ENCODE results near the gene PANX1.

The PANX1 gene

DNA sequence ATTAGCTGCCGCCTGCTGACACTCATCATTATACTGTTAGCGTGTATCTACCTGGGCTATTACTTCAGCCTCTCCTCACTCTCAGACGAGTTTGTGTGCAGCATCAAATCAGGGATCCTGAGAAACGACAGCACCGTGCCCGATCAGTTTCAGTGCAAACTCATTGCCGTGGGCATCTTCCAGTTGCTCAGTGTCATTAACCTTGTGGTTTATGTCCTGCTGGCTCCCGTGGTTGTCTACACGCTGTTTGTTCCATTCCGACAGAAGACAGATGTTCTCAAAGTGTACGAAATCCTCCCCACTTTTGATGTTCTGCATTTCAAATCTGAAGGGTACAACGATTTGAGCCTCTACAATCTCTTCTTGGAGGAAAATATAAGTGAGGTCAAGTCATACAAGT, 51.1 kb downstream of the PANX1 start:
- H3K9me3 ChIP-seq (ENCODE audit: control insufficient read depth, insufficient read depth, low read length) = no peaks in the 10 kb centered on the region
- H3K36me3 ChIP-seq (ENCODE audit: control insufficient read depth, low read length) = peaks cover 4% of the 10 kb centered on the region
- no peaks in the 10 kb centered on the region for H3K27me3 ChIP-seq (ENCODE audit: control insufficient read depth, low read length)
- no peak overlapping the region for H3K27ac ChIP-seq (ENCODE audit: low read depth, low read length)
- no peaks in the 10 kb centered on the region for H3F3A ChIP-seq (ENCODE audit: control insufficient read depth, insufficient read depth)
- TF ChIP-seq, protein P1, sequence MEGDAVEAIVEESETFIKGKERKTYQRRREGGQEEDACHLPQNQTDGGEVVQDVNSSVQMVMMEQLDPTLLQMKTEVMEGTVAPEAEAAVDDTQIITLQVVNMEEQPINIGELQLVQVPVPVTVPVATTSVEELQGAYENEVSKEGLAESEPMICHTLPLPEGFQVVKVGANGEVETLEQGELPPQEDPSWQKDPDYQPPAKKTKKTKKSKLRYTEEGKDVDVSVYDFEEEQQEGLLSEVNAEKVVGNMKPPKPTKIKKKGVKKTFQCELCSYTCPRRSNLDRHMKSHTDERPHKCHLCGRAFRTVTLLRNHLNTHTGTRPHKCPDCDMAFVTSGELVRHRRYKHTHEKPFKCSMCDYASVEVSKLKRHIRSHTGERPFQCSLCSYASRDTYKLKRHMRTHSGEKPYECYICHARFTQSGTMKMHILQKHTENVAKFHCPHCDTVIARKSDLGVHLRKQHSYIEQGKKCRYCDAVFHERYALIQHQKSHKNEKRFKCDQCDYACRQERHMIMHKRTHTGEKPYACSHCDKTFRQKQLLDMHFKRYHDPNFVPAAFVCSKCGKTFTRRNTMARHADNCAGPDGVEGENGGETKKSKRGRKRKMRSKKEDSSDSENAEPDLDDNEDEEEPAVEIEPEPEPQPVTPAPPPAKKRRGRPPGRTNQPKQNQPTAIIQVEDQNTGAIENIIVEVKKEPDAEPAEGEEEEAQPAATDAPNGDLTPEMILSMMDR (IDR thresholded peaks at IDR 0.05; ENCODE audit: low read depth, low read length, poor library complexity, severe bottlenecking) = no peak
- no peak for TF ChIP-seq EZH2phosphoT487 (IDR thresholded peaks at IDR 0.05; ENCODE audit: borderline replicate concordance, low read length)
- no peak overlapping the region for H3K4me2 ChIP-seq (ENCODE audit: low read length)
- no peaks in the 10 kb centered on the region for H3K4me1 ChIP-seq (ENCODE audit: control insufficient read depth, low read length)
- no peak overlapping the region for H3K4me3 ChIP-seq (ENCODE audit: low read length)
- H4K20me1 ChIP-seq (ENCODE audit: control insufficient read depth, insufficient read depth, low read depth, low read length) = no peaks in the 10 kb centered on the region
- no peaks in the 10 kb centered on the region for H3K9me2 ChIP-seq (replicated peaks; ENCODE audit: control insufficient read depth, low read length)
- H3K79me2 ChIP-seq (ENCODE audit: control insufficient read depth, low read length) = no peaks in the 10 kb centered on the region

DNA sequence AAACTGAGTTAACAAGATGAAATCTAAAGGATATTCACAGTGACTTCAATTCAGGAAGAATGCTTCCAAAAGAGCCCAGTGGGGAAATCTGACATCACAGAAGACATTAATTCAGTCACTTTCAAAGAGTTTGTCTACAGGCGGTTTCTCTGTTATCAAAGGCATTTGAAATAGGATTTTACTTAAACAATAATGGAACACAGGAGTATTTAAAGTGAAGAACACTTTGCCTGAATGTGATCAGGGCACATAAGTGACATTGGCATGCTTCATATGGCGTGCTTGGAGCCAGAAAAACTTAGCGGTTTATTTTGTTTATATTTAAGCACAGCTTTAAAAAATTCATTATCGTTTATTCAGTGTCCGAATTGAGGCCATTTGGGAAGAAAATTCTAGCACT, 52.9 kb downstream of the PANX1 start:
- H3K4me2 ChIP-seq (ENCODE audit: low read length) = no peak overlapping the region
- no peak overlapping the region for H3K4me3 ChIP-seq (ENCODE audit: low read length)
- TF ChIP-seq, protein P1 (IDR thresholded peaks at IDR 0.05; ENCODE audit: low read depth, low read length, poor library complexity, severe bottlenecking) = no peak
- no peak for TF ChIP-seq EZH2phosphoT487 (IDR thresholded peaks at IDR 0.05; ENCODE audit: borderline replicate concordance, low read length)
- H3K27ac ChIP-seq (ENCODE audit: low read depth, low read length) = no peak overlapping the region
- H4K20me1 ChIP-seq (ENCODE audit: control insufficient read depth, insufficient read depth, low read depth, low read length) = no peaks in the 10 kb centered on the region
- H3K9me2 ChIP-seq (replicated peaks; ENCODE audit: control insufficient read depth, low read length) = no peaks in the 10 kb centered on the region
- H3K9me3 ChIP-seq (ENCODE audit: control insufficient read depth, insufficient read depth, low read length) = no peaks in the 10 kb centered on the region
- H3K27me3 ChIP-seq (ENCODE audit: control insufficient read depth, low read length) = no peaks in the 10 kb centered on the region
- peaks cover 4% of the 10 kb centered on the region for H3K36me3 ChIP-seq (ENCODE audit: control insufficient read depth, low read length)
- no peaks in the 10 kb centered on the region for H3F3A ChIP-seq (ENCODE audit: control insufficient read depth, insufficient read depth)
- H3K79me2 ChIP-seq (ENCODE audit: control insufficient read depth, low read length) = no peaks in the 10 kb centered on the region
- H3K4me1 ChIP-seq (ENCODE audit: control insufficient read depth, low read length) = no peaks in the 10 kb centered on the region

DNA sequence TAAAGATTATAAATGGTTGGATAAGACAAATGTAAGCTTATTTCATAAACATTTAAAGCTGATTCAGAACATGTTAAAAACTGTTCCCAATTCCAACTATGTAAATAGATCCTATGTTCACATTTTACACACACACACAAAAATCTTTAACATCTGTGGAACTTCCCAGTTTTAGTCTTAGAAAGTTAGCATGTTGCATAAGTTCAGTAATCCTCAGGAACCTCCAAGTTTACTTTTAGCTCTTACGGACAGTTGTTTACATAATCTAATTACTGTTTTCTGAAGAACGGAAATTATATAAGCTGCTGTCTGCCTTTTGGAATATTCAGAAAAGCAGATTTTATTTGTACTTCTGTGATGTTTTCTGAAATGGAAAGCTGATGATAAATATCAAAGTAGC, 53.3 kb downstream of the PANX1 start:
- TF ChIP-seq, protein P1 (IDR thresholded peaks at IDR 0.05; ENCODE audit: low read depth, low read length, poor library complexity, severe bottlenecking) = no peak
- no peak for TF ChIP-seq EZH2phosphoT487 (IDR thresholded peaks at IDR 0.05; ENCODE audit: borderline replicate concordance, low read length)
- Histone ChIP-seq H3K4me2 (ENCODE audit: low read length) (no peak overlapping the region), H3K79me2 (ENCODE audit: control insufficient read depth, low read length) (no peaks in the 10 kb centered on the region), H3K27ac (ENCODE audit: low read depth, low read length) (no peak overlapping the region), H3F3A (ENCODE audit: control insufficient read depth, insufficient read depth) (no peaks in the 10 kb centered on the region), H3K27me3 (ENCODE audit: control insufficient read depth, low read length) (no peaks in the 10 kb centered on the region), H3K4me3 (ENCODE audit: low read length) (no peak overlapping the region), H3K36me3 (ENCODE audit: control insufficient read depth, low read length) (peaks cover 4% of the 10 kb centered on the region), H3K9me3 (ENCODE audit: control insufficient read depth, insufficient read depth, low read length) (no peaks in the 10 kb centered on the region), H3K4me1 (ENCODE audit: control insufficient read depth, low read length) (no peaks in the 10 kb centered on the region), H4K20me1 (ENCODE audit: control insufficient read depth, insufficient read depth, low read depth, low read length) (no peaks in the 10 kb centered on the region), H3K9me2 (replicated peaks; ENCODE audit: control insufficient read depth, low read length) (no peaks in the 10 kb centered on the region)

All from DOHH2 (cell line).